C4-2B (cell line): ENCODE results near the gene C19orf85.

ENCODE experiments used
- ZFX ChIP-seq: fragments of 450-650 bp; IDR thresholded peaks from 2 replicates; pipeline ENCODE4 v1.6.1; 2017
- TF ChIP-seq, protein P1 (sequence below): fragments of 450-650 bp; conservative IDR thresholded peaks from 2 replicates; pipeline ENCODE4 v1.5.1; 2017; ENCODE audit warnings: mild to moderate bottlenecking

DNA sequence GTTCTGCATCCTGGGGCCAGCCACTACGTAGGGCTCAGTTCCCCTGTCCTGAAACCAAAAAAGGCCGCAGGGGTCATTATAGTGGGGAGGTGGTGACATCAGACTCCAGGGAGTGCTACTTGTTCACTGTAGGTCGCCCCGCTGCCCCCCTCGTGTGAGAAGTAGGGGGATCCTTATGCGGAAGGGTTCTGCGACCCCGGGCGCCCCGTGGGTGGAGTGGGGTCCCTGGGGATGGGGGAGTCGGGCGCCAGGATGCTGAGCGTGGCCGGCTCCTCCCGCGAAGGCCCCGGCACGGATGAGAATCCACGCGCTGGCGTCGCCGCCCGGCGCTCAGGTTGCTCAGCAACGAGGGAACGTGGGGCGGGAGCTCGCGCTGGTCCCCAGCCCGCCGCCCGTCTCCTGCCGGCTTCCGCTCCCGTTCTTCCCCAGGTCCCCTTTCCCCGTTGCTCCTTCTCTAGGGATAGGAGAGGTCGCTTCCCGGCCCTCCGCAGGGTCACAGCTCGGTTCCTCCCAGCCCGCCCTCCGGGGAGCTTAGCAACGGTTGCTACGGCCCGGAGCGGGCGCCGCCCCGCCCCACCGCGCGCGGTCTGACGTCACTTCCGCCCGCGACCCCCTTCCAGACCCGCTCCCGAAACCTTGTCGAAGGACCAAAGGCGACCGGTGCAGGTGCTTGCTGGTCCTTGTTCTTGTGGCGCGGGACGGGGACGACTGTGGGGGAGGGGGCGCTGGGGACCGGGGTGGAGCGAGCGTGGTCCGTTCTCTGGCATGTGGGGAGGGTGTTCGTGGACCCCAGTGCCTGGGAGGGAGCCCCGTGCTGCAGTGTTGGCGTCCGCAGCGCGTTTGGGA lies 20.3 kb upstream of the C19orf85 start, which contains the start of gene NAT14:
- TF ChIP-seq, protein P1, sequence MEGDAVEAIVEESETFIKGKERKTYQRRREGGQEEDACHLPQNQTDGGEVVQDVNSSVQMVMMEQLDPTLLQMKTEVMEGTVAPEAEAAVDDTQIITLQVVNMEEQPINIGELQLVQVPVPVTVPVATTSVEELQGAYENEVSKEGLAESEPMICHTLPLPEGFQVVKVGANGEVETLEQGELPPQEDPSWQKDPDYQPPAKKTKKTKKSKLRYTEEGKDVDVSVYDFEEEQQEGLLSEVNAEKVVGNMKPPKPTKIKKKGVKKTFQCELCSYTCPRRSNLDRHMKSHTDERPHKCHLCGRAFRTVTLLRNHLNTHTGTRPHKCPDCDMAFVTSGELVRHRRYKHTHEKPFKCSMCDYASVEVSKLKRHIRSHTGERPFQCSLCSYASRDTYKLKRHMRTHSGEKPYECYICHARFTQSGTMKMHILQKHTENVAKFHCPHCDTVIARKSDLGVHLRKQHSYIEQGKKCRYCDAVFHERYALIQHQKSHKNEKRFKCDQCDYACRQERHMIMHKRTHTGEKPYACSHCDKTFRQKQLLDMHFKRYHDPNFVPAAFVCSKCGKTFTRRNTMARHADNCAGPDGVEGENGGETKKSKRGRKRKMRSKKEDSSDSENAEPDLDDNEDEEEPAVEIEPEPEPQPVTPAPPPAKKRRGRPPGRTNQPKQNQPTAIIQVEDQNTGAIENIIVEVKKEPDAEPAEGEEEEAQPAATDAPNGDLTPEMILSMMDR: no peak
- TF ChIP-seq ZFX: no peak
